CD14-positive monocyte (primary cell): ENCODE results near the gene HOXC12. TPM values are rescaled to one million over a fixed set of nuclear protein-coding genes. Genes with fewer than 3 reads are reported as not detected.
A peak's percentile ranks its signal among the peaks of the same experiment; 100 is the strongest.

ENCODE experiments used
- DNase-seq, 3 donors: peaks; one replicate each; pipeline ENCODE4 v3.0.0-alpha.2; 2011 to 2022
- H2AFZ ChIP-seq: 2 replicates; pipeline ENCODE4 v1.6.0; 2012; ENCODE audit warnings: mild to moderate bottlenecking, low read depth, low read length, inconsistent platforms; ENCODE audit not compliant: insufficient read depth, poor library complexity, severe bottlenecking
- H3K27ac ChIP-seq, 2 donors: 1 replicate in 1 of 2; 2 replicates in 1 of 2; pipeline ENCODE4 v1.5.1; 2012 to 2013; ENCODE audit warnings: low read length in 2 of 2, control low read depth in 1 of 2, inconsistent platforms in 1 of 2, low read depth in 1 of 2, mild to moderate bottlenecking in 1 of 2
- H3K27me3 ChIP-seq, 2 donors: one replicate each; pipeline versions ENCODE4 v1.6.0 to v1.6.1; 2011 to 2013; ENCODE audit warnings: low read length in 2 of 2; ENCODE audit not compliant: control insufficient read depth in 2 of 2, insufficient read depth in 2 of 2
- H3K36me3 ChIP-seq, 2 donors: replicated peaks in 1 of 2; 1 replicate in 1 of 2; 2 replicates in 1 of 2; pipeline versions ENCODE4 v1.5.1 to v1.6.1; 2012 to 2013; ENCODE audit warnings: low read length in 2 of 2, control low read depth in 1 of 2, inconsistent platforms in 1 of 2, mild to moderate bottlenecking in 1 of 2; ENCODE audit not compliant: insufficient read depth in 2 of 2, control insufficient read depth in 1 of 2
- H3K4me1 ChIP-seq, 2 donors: 1 replicate in 1 of 2; 2 replicates in 1 of 2; pipeline versions ENCODE4 v1.5.1 to v1.6.1; 2012 to 2013; ENCODE audit warnings: low read length in 2 of 2, control low read depth in 1 of 2, inconsistent platforms in 1 of 2, mild to moderate bottlenecking in 1 of 2, moderate library complexity in 1 of 2; ENCODE audit not compliant: insufficient read depth in 2 of 2, control insufficient read depth in 1 of 2
- H3K4me2 ChIP-seq: replicated peaks from 2 replicates; pipeline ENCODE3; 2012; ENCODE audit warnings: low read length, moderate library complexity, mild to moderate bottlenecking; ENCODE audit not compliant: poor library complexity, severe bottlenecking; ENCODE audit errors: extremely low read depth
- H3K4me3 ChIP-seq, 3 experiments: fragments of 200-600 bp in 1 of 3; sonication (generic) in 1 of 3; replicated peaks in 1 of 3; 1 replicate in 2 of 3; 2 replicates in 1 of 3; pipeline ENCODE4 v1.5.1; 2011 to 2013; ENCODE audit warnings: low read length in 3 of 3, mild to moderate bottlenecking in 3 of 3, control low read depth in 2 of 3, low read depth in 2 of 3, inconsistent platforms in 1 of 3, moderate library complexity in 1 of 3
- H3K79me2 ChIP-seq: 2 replicates; pipeline ENCODE4 v1.6.0; 2012; ENCODE audit warnings: mild to moderate bottlenecking, control low read depth, inconsistent platforms, low read length, moderate library complexity; ENCODE audit not compliant: insufficient read depth
- H3K9ac ChIP-seq: 2 replicates; pipeline ENCODE4 v1.6.0; 2017; ENCODE audit warnings: low read length, mild to moderate bottlenecking; ENCODE audit not compliant: insufficient read depth, poor library complexity, severe bottlenecking
- H3K9me3 ChIP-seq, 2 donors: replicated peaks in 1 of 2; 1 replicate in 1 of 2; 2 replicates in 1 of 2; pipeline versions ENCODE4 v1.5.1 to v1.6.1; 2012 to 2013; ENCODE audit warnings: low read length in 2 of 2, control low read depth in 1 of 2; ENCODE audit not compliant: control insufficient read depth in 1 of 2, insufficient read depth in 1 of 2
- H4K20me1 ChIP-seq: 2 replicates; pipeline ENCODE4 v1.6.0; 2012; ENCODE audit warnings: mild to moderate bottlenecking, low read length, control low read depth, moderate library complexity; ENCODE audit not compliant: insufficient read depth
- H3K27ac Mint-ChIP-seq, 7 donors: one replicate each; pipeline ENCODE4 v1.8.0; 2020; ENCODE audit warnings: mild to moderate bottlenecking in 7 of 7, mixed read lengths in 7 of 7, moderate library complexity in 6 of 7, inconsistent platforms in 2 of 7
- H3K27me3 Mint-ChIP-seq, 3 donors: one replicate each; pipeline ENCODE4 v1.8.0; 2021 to 2022; ENCODE audit warnings: low read depth in 3 of 3, mild to moderate bottlenecking in 3 of 3, mixed read lengths in 3 of 3, moderate library complexity in 3 of 3, inconsistent platforms in 1 of 3
- H3K36me3 Mint-ChIP-seq, 2 donors: one replicate each; pipeline ENCODE4 v1.8.0; 2020; ENCODE audit warnings: mixed read lengths in 2 of 2, inconsistent platforms in 1 of 2, mild to moderate bottlenecking in 1 of 2
- H3K4me1 Mint-ChIP-seq: one replicate; pipeline ENCODE4 v1.8.0; 2020; ENCODE audit warnings: mild to moderate bottlenecking, mixed read lengths
- H3K4me3 Mint-ChIP-seq, 2 donors: one replicate each; pipeline ENCODE4 v1.8.0; 2020; ENCODE audit warnings: mild to moderate bottlenecking in 2 of 2, mixed read lengths in 2 of 2, moderate library complexity in 1 of 2
- H3K9me3 Mint-ChIP-seq, 7 donors: one replicate each; pipeline ENCODE4 v1.8.0; 2020 to 2022; ENCODE audit warnings: mixed read lengths in 7 of 7, mild to moderate bottlenecking in 6 of 7, moderate library complexity in 6 of 7, inconsistent platforms in 2 of 7
- CTCF ChIP-seq: fragments of 200-600 bp; IDR thresholded peaks from one replicate; pipeline ENCODE4 v1.8.0; 2022; ENCODE audit warnings: antibody characterized with exemption, mild to moderate bottlenecking
- WGBS: methylation state at CpG from one replicate; pipeline ENCODE4 v1.1.5; 2013; ENCODE audit warnings: missing lambda C conversion rate; ENCODE audit not compliant: insufficient coverage; 5-methylcytosine and 5-hydroxymethylcytosine counted together
- intact Hi-C, 2 donors: fragments of 100-400 bp; cut with micrococcal nuclease; formaldehyde crosslinking; loops; one replicate each; pipeline versions ENCODE4 v1.15.0 to v1.15.1; 2023
- polyA plus RNA-seq, 3 donors: library from polyadenylated mRNA; depleted of rRNA in 1 of 3; unstranded in 2 of 3; stranded (reverse) in 1 of 3; fragments of 300-500 nt in 2 of 3; fragments of >200 nt in 1 of 3; fragmentation: Illumina TruSeq in 2 of 3; gene quantifications; 1 replicate in 2 of 3; 2 replicates in 1 of 3; pipeline ENCODE4 v1.2.3, GENCODE V29; 2012 to 2021

Gene HOXC12
- polyA plus RNA-seq, 3 donors: not detected

GRCh38 chr12:53998900-53999236 is 44.2 kb downstream of the HOXC12 start:
- Histone ChIP-seq H3K4me1 (peaks cover 15 to 30% of the 10 kb centered on the region in 2 donors), H3K4me2 (no peak overlapping the region), H3K9me3 (peaks cover 3 to 53% of the 10 kb centered on the region in 2 donors), H3K4me3 (no peak overlapping the region), H4K20me1 (no peaks in the 10 kb centered on the region), H3K36me3 (no peaks in the 10 kb centered on the region), H3K79me2 (no peaks in the 10 kb centered on the region), H3K27me3 (peaks cover 92 to 100% of the 10 kb centered on the region in 2 donors), H2AFZ (no peak overlapping the region), H3K9ac (no peak overlapping the region), H3K27ac (no peak overlapping the region)
- 6% methylated on average over 3 of the region's 13 CpGs for WGBS
- intact Hi-C loops: loop anchor here in 1 of 2 donors (5.0 kb wide), 1 partner anchor 47 kb away; the partner anchor contains the start of gene HOXC12
- Mint-ChIP-seq H3K4me1 (peaks cover 29% of the 10 kb centered on the region), H3K27me3 (peaks cover 98 to 100% (median 100%) of the 10 kb centered on the region in 3 donors), H3K27ac (no peak overlapping the region), H3K36me3 (peaks cover 3 to 19% of the 10 kb centered on the region in 2 donors), H3K9me3 (peaks cover 1 to 63% (median 30%) of the 10 kb centered on the region in 7 donors), H3K4me3 (peak overlapping the region in 1 of 2 donors; percentile 74)
- no peak for TF ChIP-seq CTCF
- DNase-seq: no peak

GRCh38 chr12:53999559-54000115 is 44.9 kb downstream of the HOXC12 start:
- Histone ChIP-seq H2AFZ (no peak overlapping the region), H3K79me2 (no peaks in the 10 kb centered on the region), H3K9ac (no peak overlapping the region), H4K20me1 (no peaks in the 10 kb centered on the region), H3K4me2 (peak overlapping the region; percentile 24), H3K36me3 (no peaks in the 10 kb centered on the region), H3K27me3 (peaks cover 94 to 100% of the 10 kb centered on the region in 2 donors), H3K9me3 (peaks cover 3 to 55% of the 10 kb centered on the region in 2 donors), H3K4me3 (no peak overlapping the region), H3K4me1 (peaks cover 15 to 30% of the 10 kb centered on the region in 2 donors), H3K27ac (no peak overlapping the region)
- Mint-ChIP-seq H3K4me3 (peak overlapping the region in 1 of 2 donors; percentile 73), H3K27ac (no peak overlapping the region), H3K36me3 (peaks cover 3 to 16% of the 10 kb centered on the region in 2 donors), H3K9me3 (peaks cover 0 to 57% (median 25%) of the 10 kb centered on the region in 7 donors), H3K27me3 (peaks cover 98 to 100% (median 100%) of the 10 kb centered on the region in 3 donors), H3K4me1 (peaks cover 25% of the 10 kb centered on the region)
- DNase-seq: no peak
- TF ChIP-seq CTCF: no peak
- intact Hi-C loops: loop anchor here in 1 of 2 donors (5.0 kb wide), 1 partner anchor 47 kb away; the partner anchor contains the start of gene HOXC12
- WGBS: 3% methylated on average over 17 of the region's 35 CpGs
